Gastrocnemius medialis (tissue), 4 donors: ENCODE measurements around the gene NFYA.

Source experiments
- POLR2A ChIP-seq, 2 donors: fragments of 450-650 bp; IDR thresholded peaks; one replicate each; pipeline ENCODE4 v1.6.1; 2017; ENCODE audit warnings: antibody characterized with exemption in 2 of 2, mild to moderate bottlenecking in 2 of 2, moderate library complexity in 2 of 2
- TF ChIP-seq, protein P1 (sequence below), 5 experiments: fragments of 450-650 bp in 3 of 5; fragments of 200-600 bp in 2 of 5; sonication (generic) in 2 of 5; IDR thresholded peaks in 4 of 5; conservative IDR thresholded peaks in 1 of 5; 1 replicate in 4 of 5; 2 replicates in 1 of 5; pipeline ENCODE4 v1.5.1; 2016 to 2019; ENCODE audit warnings: antibody characterized with exemption in 5 of 5, mild to moderate bottlenecking in 3 of 5, moderate library complexity in 3 of 5

DNA sequence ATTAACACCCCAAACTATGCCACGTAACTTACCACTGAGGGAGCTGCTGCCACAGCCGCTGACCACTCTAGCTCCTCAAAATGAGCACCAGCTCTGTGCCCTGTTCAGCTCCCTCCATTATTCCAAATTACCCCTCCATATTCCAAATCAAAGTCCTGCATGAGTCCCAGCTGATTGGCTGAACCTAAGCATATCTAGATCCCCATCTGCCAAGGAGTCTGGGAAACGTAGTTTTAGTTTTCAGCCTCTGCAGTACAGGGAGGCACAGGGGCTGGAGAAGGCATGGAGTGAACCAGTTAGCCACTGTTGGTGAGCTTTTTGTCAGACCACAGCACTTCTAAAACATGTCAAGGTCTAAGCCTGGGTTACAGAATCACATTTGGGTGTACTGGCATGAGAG lies 49.7 kb upstream of the NFYA start:
- TF ChIP-seq, protein P1, sequence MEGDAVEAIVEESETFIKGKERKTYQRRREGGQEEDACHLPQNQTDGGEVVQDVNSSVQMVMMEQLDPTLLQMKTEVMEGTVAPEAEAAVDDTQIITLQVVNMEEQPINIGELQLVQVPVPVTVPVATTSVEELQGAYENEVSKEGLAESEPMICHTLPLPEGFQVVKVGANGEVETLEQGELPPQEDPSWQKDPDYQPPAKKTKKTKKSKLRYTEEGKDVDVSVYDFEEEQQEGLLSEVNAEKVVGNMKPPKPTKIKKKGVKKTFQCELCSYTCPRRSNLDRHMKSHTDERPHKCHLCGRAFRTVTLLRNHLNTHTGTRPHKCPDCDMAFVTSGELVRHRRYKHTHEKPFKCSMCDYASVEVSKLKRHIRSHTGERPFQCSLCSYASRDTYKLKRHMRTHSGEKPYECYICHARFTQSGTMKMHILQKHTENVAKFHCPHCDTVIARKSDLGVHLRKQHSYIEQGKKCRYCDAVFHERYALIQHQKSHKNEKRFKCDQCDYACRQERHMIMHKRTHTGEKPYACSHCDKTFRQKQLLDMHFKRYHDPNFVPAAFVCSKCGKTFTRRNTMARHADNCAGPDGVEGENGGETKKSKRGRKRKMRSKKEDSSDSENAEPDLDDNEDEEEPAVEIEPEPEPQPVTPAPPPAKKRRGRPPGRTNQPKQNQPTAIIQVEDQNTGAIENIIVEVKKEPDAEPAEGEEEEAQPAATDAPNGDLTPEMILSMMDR (IDR thresholded peaks at IDR 0.05 in 4 of 5, conservative IDR thresholded peaks at IDR 0.05 in 1 of 5): no peak
- no peak for TF ChIP-seq POLR2A (IDR thresholded peaks at IDR 0.05)
